Measurements from ENCODE around the gene FRMD4A. TPM values are rescaled to one million over a fixed set of nuclear protein-coding genes. Genes with fewer than 3 reads are reported as not detected.
A peak's percentile ranks its signal among the peaks of the same experiment; 100 is the strongest.
"Not testable (repeated sequence)": the region's sequence is repeated elsewhere in the genome, so short reads cannot be mapped to it uniquely, and the experiment has no call there.

Gene FRMD4A
- total RNA-seq, 1 experiment from 2014 or later, result 19.6 TPM

- no peak overlapping the region for H2BK5ac ChIP-seq (ENCODE audit: insufficient read length, low read length)
- H2AK5ac ChIP-seq (ENCODE audit: insufficient read length, low read length), result no peak overlapping the region
- no peak overlapping the region for H3K4ac ChIP-seq (ENCODE audit: low read depth, low read length)
- H4K20me1 ChIP-seq (ENCODE audit: control insufficient read depth, insufficient read depth, insufficient read length), result no peaks in the 10 kb centered on the region
- H3K27me3 ChIP-seq (ENCODE audit: insufficient read depth, low read length), result no peaks in the 10 kb centered on the region
- H4K5ac ChIP-seq (ENCODE audit: insufficient read length, low read depth, low read length), result no peak overlapping the region
- H2BK20ac ChIP-seq (ENCODE audit: low read depth, low read length, poor library complexity, severe bottlenecking), result no peak overlapping the region
- H3K4me1 ChIP-seq (ENCODE audit: insufficient read depth, low read length), result 0 out of 2 replicates have a peak, but pooled peaks cover 2% of the 10 kb centered on the region
- no CpG with 5 or more reads among the region's 13 CpGs for WGBS (ENCODE audit: extremely low coverage, insufficient read length, low lambda C conversion rate)
- Mint-ChIP-seq H3K27me3 (ENCODE audit: low read depth) (no peaks in the 10 kb centered on the region), H3K27ac (peak overlapping the region; percentile 6 to 80 (median 72); a peak in 4 of 7 replicates), H3K4me3 (no peak overlapping the region), H3K4me1 (peaks cover 8 to 9% of the 10 kb centered on the region in 2 experiments), H3K36me3 (ENCODE audit: insufficient read depth in 1 of 3, low read depth in 3 of 3) (peaks cover 0 to 3% (median 3%) of the 10 kb centered on the region in 3 experiments; a peak in 4 of 7 replicates), H3K9me3 (no peaks in the 10 kb centered on the region)
- no peak overlapping the region for H3K14ac ChIP-seq (ENCODE audit: insufficient read depth, low read length)
- H3K79me1 ChIP-seq (ENCODE audit: insufficient read depth, low read depth, low read length, poor library complexity, severe bottlenecking), result no peaks in the 10 kb centered on the region
- no peak overlapping the region for H3K4me2 ChIP-seq (ENCODE audit: insufficient read depth, insufficient read length, low read length)
- no peak overlapping the region for H3K23ac ChIP-seq (ENCODE audit: insufficient read length, low read depth, low read length)
- H4K91ac ChIP-seq (ENCODE audit: insufficient read length, low read depth, low read length), result no peak overlapping the region
- H3K27ac ChIP-seq (ENCODE audit: insufficient read length, low read depth, low read length), result no peak overlapping the region
- no peak overlapping the region for H3K9ac ChIP-seq (ENCODE audit: extremely low read depth, insufficient read length, low read length)
- H3K9me3 ChIP-seq (ENCODE audit: control insufficient read depth, low read depth, low read length), result no peaks in the 10 kb centered on the region
- H3K23me2 ChIP-seq (ENCODE audit: insufficient read length, low read depth, low read length, poor library complexity, severe bottlenecking), result no peaks in the 10 kb centered on the region
- TF ChIP-seq, protein P1, sequence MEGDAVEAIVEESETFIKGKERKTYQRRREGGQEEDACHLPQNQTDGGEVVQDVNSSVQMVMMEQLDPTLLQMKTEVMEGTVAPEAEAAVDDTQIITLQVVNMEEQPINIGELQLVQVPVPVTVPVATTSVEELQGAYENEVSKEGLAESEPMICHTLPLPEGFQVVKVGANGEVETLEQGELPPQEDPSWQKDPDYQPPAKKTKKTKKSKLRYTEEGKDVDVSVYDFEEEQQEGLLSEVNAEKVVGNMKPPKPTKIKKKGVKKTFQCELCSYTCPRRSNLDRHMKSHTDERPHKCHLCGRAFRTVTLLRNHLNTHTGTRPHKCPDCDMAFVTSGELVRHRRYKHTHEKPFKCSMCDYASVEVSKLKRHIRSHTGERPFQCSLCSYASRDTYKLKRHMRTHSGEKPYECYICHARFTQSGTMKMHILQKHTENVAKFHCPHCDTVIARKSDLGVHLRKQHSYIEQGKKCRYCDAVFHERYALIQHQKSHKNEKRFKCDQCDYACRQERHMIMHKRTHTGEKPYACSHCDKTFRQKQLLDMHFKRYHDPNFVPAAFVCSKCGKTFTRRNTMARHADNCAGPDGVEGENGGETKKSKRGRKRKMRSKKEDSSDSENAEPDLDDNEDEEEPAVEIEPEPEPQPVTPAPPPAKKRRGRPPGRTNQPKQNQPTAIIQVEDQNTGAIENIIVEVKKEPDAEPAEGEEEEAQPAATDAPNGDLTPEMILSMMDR (conservative IDR thresholded peaks at IDR 0.05), result no peak
- H3K56ac ChIP-seq (ENCODE audit: insufficient read length, low read depth, low read length), result no peak overlapping the region
- H4K8ac ChIP-seq (replicated peaks; ENCODE audit: insufficient read length, low read depth, low read length), result no peak overlapping the region
- no peak overlapping the region for H2BK15ac ChIP-seq (ENCODE audit: low read depth, low read length)
- H2AFZ ChIP-seq (ENCODE audit: low read length), result no peak overlapping the region
- H2BK12ac ChIP-seq (ENCODE audit: insufficient read length, low read depth, low read length), result no peak overlapping the region
- H3K18ac ChIP-seq (ENCODE audit: insufficient read length, low read depth, low read length), result no peak overlapping the region
- H2BK120ac ChIP-seq (ENCODE audit: low read depth, low read length, poor library complexity, severe bottlenecking), result no peak overlapping the region
- H3K79me2 ChIP-seq (ENCODE audit: insufficient read depth, low read length), result no peaks in the 10 kb centered on the region
- no peak for DNase-seq
- H3T11ph ChIP-seq (ENCODE audit: low read length), result no peak overlapping the region
Measured at GRCh38 chr10:13767676-13768178, 563.0 kb downstream of the FRMD4A start.

GRCh38 chr10:13767148-13767547 lies 563.6 kb downstream of the FRMD4A start:
- H2BK120ac ChIP-seq (ENCODE audit: low read depth, low read length, poor library complexity, severe bottlenecking), result not testable (repeated sequence)

More at GRCh38 chr10:13767148-13767547, 563.6 kb downstream of the FRMD4A start:
- not testable (repeated sequence) for H3K4me1 ChIP-seq (ENCODE audit: insufficient read depth, low read length); H3K4me1 Mint-ChIP-seq; H3K27ac ChIP-seq (ENCODE audit: insufficient read length, low read depth, low read length); H3K18ac ChIP-seq (ENCODE audit: insufficient read length, low read depth, low read length); H4K91ac ChIP-seq (ENCODE audit: insufficient read length, low read depth, low read length); H2AK5ac ChIP-seq (ENCODE audit: insufficient read length, low read length); H4K8ac ChIP-seq (replicated peaks; ENCODE audit: insufficient read length, low read depth, low read length); H3K27ac Mint-ChIP-seq; H3K9me3 ChIP-seq (ENCODE audit: control insufficient read depth, low read depth, low read length); H3K56ac ChIP-seq (ENCODE audit: insufficient read length, low read depth, low read length); H4K5ac ChIP-seq (ENCODE audit: insufficient read length, low read depth, low read length); H3T11ph ChIP-seq (ENCODE audit: low read length); H3K23ac ChIP-seq (ENCODE audit: insufficient read length, low read depth, low read length); DNase-seq; H3K4ac ChIP-seq (ENCODE audit: low read depth, low read length); H3K79me1 ChIP-seq (ENCODE audit: insufficient read depth, low read depth, low read length, poor library complexity, severe bottlenecking); H3K9ac ChIP-seq (ENCODE audit: extremely low read depth, insufficient read length, low read length); H3K4me2 ChIP-seq (ENCODE audit: insufficient read depth, insufficient read length, low read length); H4K20me1 ChIP-seq (ENCODE audit: control insufficient read depth, insufficient read depth, insufficient read length); H3K9me3 Mint-ChIP-seq; H3K23me2 ChIP-seq (ENCODE audit: insufficient read length, low read depth, low read length, poor library complexity, severe bottlenecking); H3K14ac ChIP-seq (ENCODE audit: insufficient read depth, low read length); H3K4me3 Mint-ChIP-seq; H2AFZ ChIP-seq (ENCODE audit: low read length); H2BK15ac ChIP-seq (ENCODE audit: low read depth, low read length); H2BK12ac ChIP-seq (ENCODE audit: insufficient read length, low read depth, low read length); H2BK20ac ChIP-seq (ENCODE audit: low read depth, low read length, poor library complexity, severe bottlenecking); H2BK5ac ChIP-seq (ENCODE audit: insufficient read length, low read length); H3K79me2 ChIP-seq (ENCODE audit: insufficient read depth, low read length); H3K27me3 ChIP-seq (ENCODE audit: insufficient read depth, low read length); H3K27me3 Mint-ChIP-seq (ENCODE audit: low read depth); H3K36me3 Mint-ChIP-seq (ENCODE audit: insufficient read depth in 1 of 3, low read depth in 3 of 3)
- no CpG with 5 or more reads among the region's 5 CpGs for WGBS (ENCODE audit: extremely low coverage, insufficient read length, low lambda C conversion rate)

Data from H9 (cell line).